CD14-positive monocyte (primary cell): ENCODE data around the gene FLCN. TPM values are rescaled to one million over a fixed set of nuclear protein-coding genes. Genes with fewer than 3 reads are reported as not detected.

Experiments
- DNase-seq, 3 donors: peaks; one replicate each; pipeline ENCODE4 v3.0.0-alpha.2; 2011 to 2022
- H2AFZ ChIP-seq: 2 replicates; pipeline ENCODE4 v1.6.0; 2012; ENCODE audit warnings: mild to moderate bottlenecking, low read depth, low read length, inconsistent platforms; ENCODE audit not compliant: insufficient read depth, poor library complexity, severe bottlenecking
- H3K27ac ChIP-seq, 2 donors: 1 replicate in 1 of 2; 2 replicates in 1 of 2; pipeline ENCODE4 v1.5.1; 2012 to 2013; ENCODE audit warnings: low read length in 2 of 2, control low read depth in 1 of 2, inconsistent platforms in 1 of 2, low read depth in 1 of 2, mild to moderate bottlenecking in 1 of 2
- H3K27me3 ChIP-seq, 2 donors: one replicate each; pipeline versions ENCODE4 v1.6.0 to v1.6.1; 2011 to 2013; ENCODE audit warnings: low read length in 2 of 2; ENCODE audit not compliant: control insufficient read depth in 2 of 2, insufficient read depth in 2 of 2
- H3K36me3 ChIP-seq, 2 donors: replicated peaks in 1 of 2; 1 replicate in 1 of 2; 2 replicates in 1 of 2; pipeline versions ENCODE4 v1.5.1 to v1.6.1; 2012 to 2013; ENCODE audit warnings: low read length in 2 of 2, control low read depth in 1 of 2, inconsistent platforms in 1 of 2, mild to moderate bottlenecking in 1 of 2; ENCODE audit not compliant: insufficient read depth in 2 of 2, control insufficient read depth in 1 of 2
- H3K4me1 ChIP-seq, 2 donors: 1 replicate in 1 of 2; 2 replicates in 1 of 2; pipeline versions ENCODE4 v1.5.1 to v1.6.1; 2012 to 2013; ENCODE audit warnings: low read length in 2 of 2, control low read depth in 1 of 2, inconsistent platforms in 1 of 2, mild to moderate bottlenecking in 1 of 2, moderate library complexity in 1 of 2; ENCODE audit not compliant: insufficient read depth in 2 of 2, control insufficient read depth in 1 of 2
- H3K4me2 ChIP-seq: replicated peaks from 2 replicates; pipeline ENCODE3; 2012; ENCODE audit warnings: low read length, moderate library complexity, mild to moderate bottlenecking; ENCODE audit not compliant: poor library complexity, severe bottlenecking; ENCODE audit errors: extremely low read depth
- H3K4me3 ChIP-seq, 3 experiments: fragments of 200-600 bp in 1 of 3; sonication (generic) in 1 of 3; replicated peaks in 1 of 3; 1 replicate in 2 of 3; 2 replicates in 1 of 3; pipeline ENCODE4 v1.5.1; 2011 to 2013; ENCODE audit warnings: low read length in 3 of 3, mild to moderate bottlenecking in 3 of 3, control low read depth in 2 of 3, low read depth in 2 of 3, inconsistent platforms in 1 of 3, moderate library complexity in 1 of 3
- H3K79me2 ChIP-seq: 2 replicates; pipeline ENCODE4 v1.6.0; 2012; ENCODE audit warnings: mild to moderate bottlenecking, control low read depth, inconsistent platforms, low read length, moderate library complexity; ENCODE audit not compliant: insufficient read depth
- H3K9ac ChIP-seq: 2 replicates; pipeline ENCODE4 v1.6.0; 2017; ENCODE audit warnings: low read length, mild to moderate bottlenecking; ENCODE audit not compliant: insufficient read depth, poor library complexity, severe bottlenecking
- H3K9me3 ChIP-seq, 2 donors: replicated peaks in 1 of 2; 1 replicate in 1 of 2; 2 replicates in 1 of 2; pipeline versions ENCODE4 v1.5.1 to v1.6.1; 2012 to 2013; ENCODE audit warnings: low read length in 2 of 2, control low read depth in 1 of 2; ENCODE audit not compliant: control insufficient read depth in 1 of 2, insufficient read depth in 1 of 2
- H4K20me1 ChIP-seq: 2 replicates; pipeline ENCODE4 v1.6.0; 2012; ENCODE audit warnings: mild to moderate bottlenecking, low read length, control low read depth, moderate library complexity; ENCODE audit not compliant: insufficient read depth
- H3K27ac Mint-ChIP-seq, 7 donors: one replicate each; pipeline ENCODE4 v1.8.0; 2020; ENCODE audit warnings: mild to moderate bottlenecking in 7 of 7, mixed read lengths in 7 of 7, moderate library complexity in 6 of 7, inconsistent platforms in 2 of 7
- H3K27me3 Mint-ChIP-seq, 3 donors: one replicate each; pipeline ENCODE4 v1.8.0; 2021 to 2022; ENCODE audit warnings: low read depth in 3 of 3, mild to moderate bottlenecking in 3 of 3, mixed read lengths in 3 of 3, moderate library complexity in 3 of 3, inconsistent platforms in 1 of 3
- H3K36me3 Mint-ChIP-seq, 2 donors: one replicate each; pipeline ENCODE4 v1.8.0; 2020; ENCODE audit warnings: mixed read lengths in 2 of 2, inconsistent platforms in 1 of 2, mild to moderate bottlenecking in 1 of 2
- H3K4me1 Mint-ChIP-seq: one replicate; pipeline ENCODE4 v1.8.0; 2020; ENCODE audit warnings: mild to moderate bottlenecking, mixed read lengths
- H3K4me3 Mint-ChIP-seq, 2 donors: one replicate each; pipeline ENCODE4 v1.8.0; 2020; ENCODE audit warnings: mild to moderate bottlenecking in 2 of 2, mixed read lengths in 2 of 2, moderate library complexity in 1 of 2
- H3K9me3 Mint-ChIP-seq, 7 donors: one replicate each; pipeline ENCODE4 v1.8.0; 2020 to 2022; ENCODE audit warnings: mixed read lengths in 7 of 7, mild to moderate bottlenecking in 6 of 7, moderate library complexity in 6 of 7, inconsistent platforms in 2 of 7
- CTCF ChIP-seq: fragments of 200-600 bp; IDR thresholded peaks from one replicate; pipeline ENCODE4 v1.8.0; 2022; ENCODE audit warnings: antibody characterized with exemption, mild to moderate bottlenecking
- WGBS: methylation state at CpG from one replicate; pipeline ENCODE4 v1.1.5; 2013; ENCODE audit warnings: missing lambda C conversion rate; ENCODE audit not compliant: insufficient coverage; 5-methylcytosine and 5-hydroxymethylcytosine counted together
- intact Hi-C, 2 donors: fragments of 100-400 bp; cut with micrococcal nuclease; formaldehyde crosslinking; loops; one replicate each; pipeline versions ENCODE4 v1.15.0 to v1.15.1; 2023
- polyA plus RNA-seq, 3 donors: library from polyadenylated mRNA; depleted of rRNA in 1 of 3; unstranded in 2 of 3; stranded (reverse) in 1 of 3; fragments of 300-500 nt in 2 of 3; fragments of >200 nt in 1 of 3; fragmentation: Illumina TruSeq in 2 of 3; gene quantifications; 1 replicate in 2 of 3; 2 replicates in 1 of 3; pipeline ENCODE4 v1.2.3, GENCODE V29; 2012 to 2021

Gene FLCN
- polyA plus RNA-seq, 3 donors = 5.8 to 46.9 (median 8.0) TPM

DNA sequence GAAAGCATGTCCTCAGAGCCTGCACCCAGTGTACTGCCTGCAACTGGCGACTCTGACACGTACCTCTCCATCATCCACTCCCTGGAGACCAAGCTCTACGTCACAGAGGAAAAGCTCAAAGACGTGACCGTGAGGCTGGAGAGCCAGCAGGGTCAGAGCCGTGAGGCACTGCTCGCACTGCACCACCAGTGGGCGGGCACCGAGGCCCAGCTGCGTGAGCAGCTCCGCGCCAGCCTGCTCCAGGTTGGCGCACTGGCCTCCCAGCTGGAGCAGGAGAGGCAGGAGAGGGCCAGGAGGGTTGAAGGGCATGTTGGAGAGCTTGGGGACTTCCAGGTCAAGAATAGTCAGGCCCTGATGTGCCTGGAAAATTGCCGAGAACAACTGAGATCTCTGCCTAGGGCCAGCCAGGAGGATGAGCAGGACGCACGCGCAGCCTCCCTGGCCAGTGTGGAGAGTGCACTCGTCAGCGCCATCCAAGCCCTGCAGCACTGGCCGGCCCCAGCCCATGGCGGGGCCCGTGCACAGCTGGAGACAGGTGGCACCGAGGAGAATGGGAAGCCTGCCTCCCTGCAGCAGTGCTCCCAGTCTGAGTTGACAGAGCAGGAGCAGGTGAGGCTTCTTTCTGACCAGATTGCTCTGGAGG lies 71.2 kb downstream of the FLCN start:
- peaks cover 70 to 84% of the 10 kb centered on the region in 2 donors for H3K36me3 Mint-ChIP-seq
- Histone ChIP-seq H3K36me3 (peaks cover 63 to 94% of the 10 kb centered on the region in 2 donors), H3K9me3 (no peaks in the 10 kb centered on the region), H2AFZ (no peak overlapping the region), H3K9ac (no peak overlapping the region), H4K20me1 (no peaks in the 10 kb centered on the region), H3K27ac (no peak overlapping the region), H3K4me3 (no peak overlapping the region), H3K4me1 (no peaks in the 10 kb centered on the region), H3K27me3 (no peaks in the 10 kb centered on the region), H3K4me2 (no peak overlapping the region), H3K79me2 (no peaks in the 10 kb centered on the region)
- no peaks in the 10 kb centered on the region for H3K4me1 Mint-ChIP-seq
- intact Hi-C loops = no loop called here
- H3K27ac Mint-ChIP-seq = no peak overlapping the region
- WGBS = 97% methylated on average over 22 of the region's 23 CpGs
- H3K27me3 Mint-ChIP-seq = peaks cover 0 to 5% (median 4%) of the 10 kb centered on the region in 3 donors
- H3K9me3 Mint-ChIP-seq = no peaks in the 10 kb centered on the region
- no peak for DNase-seq
- H3K4me3 Mint-ChIP-seq = no peak overlapping the region
- no peak for TF ChIP-seq CTCF

- DNase-seq = no peak
- peaks cover 0 to 5% (median 4%) of the 10 kb centered on the region in 3 donors for H3K27me3 Mint-ChIP-seq
- H3K4me1 Mint-ChIP-seq = no peaks in the 10 kb centered on the region
- Histone ChIP-seq H3K9me3 (no peaks in the 10 kb centered on the region), H3K27me3 (no peaks in the 10 kb centered on the region), H3K36me3 (peaks cover 70 to 99% of the 10 kb centered on the region in 2 donors), H3K9ac (no peak overlapping the region), H3K27ac (no peak overlapping the region), H4K20me1 (no peaks in the 10 kb centered on the region), H3K4me3 (no peak overlapping the region), H2AFZ (no peak overlapping the region), H3K79me2 (no peaks in the 10 kb centered on the region), H3K4me2 (no peak overlapping the region), H3K4me1 (no peaks in the 10 kb centered on the region)
- intact Hi-C loops = no loop called here
- no peak for TF ChIP-seq CTCF
- H3K4me3 Mint-ChIP-seq = no peak overlapping the region
- H3K27ac Mint-ChIP-seq = no peak overlapping the region
- H3K9me3 Mint-ChIP-seq = no peaks in the 10 kb centered on the region
- 94% methylated on average over 17 of the region's 17 CpGs for WGBS
- H3K36me3 Mint-ChIP-seq = peaks cover 78 to 92% of the 10 kb centered on the region in 2 donors
These were observed 72.3 kb downstream of the FLCN start for GRCh38 chr17:17164676-17165075.
